Lower lobe of right lung (tissue), 2 donors: ENCODE results near the gene RASA3. TPM values are rescaled to one million over a fixed set of nuclear protein-coding genes. Genes with fewer than 3 reads are reported as not detected.
"Not testable (repeated sequence)": the region's sequence is repeated elsewhere in the genome, so short reads cannot be mapped to it uniquely, and the experiment has no call there.

Experiments
- ATAC-seq, 2 donors: fragments of 200-7000 bp; cut with Tn5 transposase; one replicate each; pipeline ENCODE4 v1.9.1; 2020 to 2022; ENCODE audit warnings: mild to moderate bottlenecking in 2 of 2, moderate library complexity in 2 of 2
- DNase-seq: peaks from one replicate; pipeline ENCODE4 v3.0.0-alpha.2; 2020
- H3K27ac ChIP-seq: fragments of 200-600 bp; one replicate; pipeline ENCODE4 v1.8.0; 2022
- H3K27me3 ChIP-seq: fragments of 200-600 bp; one replicate; pipeline ENCODE4 v1.8.0; 2022; ENCODE audit warnings: low read depth
- H3K36me3 ChIP-seq: fragments of 200-600 bp; one replicate; pipeline ENCODE4 v1.8.0; 2022; ENCODE audit warnings: mild to moderate bottlenecking
- H3K4me1 ChIP-seq: fragments of 200-600 bp; one replicate; pipeline ENCODE4 v1.8.0; 2022
- H3K4me3 ChIP-seq: fragments of 200-600 bp; one replicate; pipeline ENCODE4 v1.8.0; 2022; ENCODE audit warnings: mild to moderate bottlenecking
- H3K9me3 ChIP-seq: fragments of 200-600 bp; one replicate; pipeline ENCODE4 v1.8.0; 2022
- CTCF ChIP-seq: fragments of 200-600 bp; IDR thresholded peaks from one replicate; pipeline ENCODE4 v1.8.0; 2022; ENCODE audit warnings: antibody characterized with exemption, mild to moderate bottlenecking
- intact Hi-C: fragments of 100-400 bp; cut with DNase I; formaldehyde crosslinking; loops from one replicate; pipeline ENCODE4 v1.11.0; 2022
- total RNA-seq: library from RNA; stranded (reverse); fragmentation: NEBNext Ultra II Directional; extraction: Animal tissue kit (Norgen Biotek cat#: 25700); gene quantifications from one replicate; pipeline ENCODE4 v1.2.1, GENCODE V29; 2021
- donor health status: DM: no; HTN: yes; CAD: no; lungs with severe emphysema.

The RASA3 gene
- total RNA-seq, 1 donor from 2014 or later: 19.1 TPM

GRCh38 chr13:114134944-114135610 is 2.7 kb upstream of the RASA3 start:
- Histone ChIP-seq H3K36me3 (no peaks in the 10 kb centered on the region), H3K9me3 (no peaks in the 10 kb centered on the region), H3K27ac (no peak overlapping the region), H3K4me3 (no peak overlapping the region), H3K27me3 (no peaks in the 10 kb centered on the region), H3K4me1 (peaks cover 24% of the 10 kb centered on the region)
- no peak for DNase-seq
- intact Hi-C loops: no loop called here
- ATAC-seq: no peak
- TF ChIP-seq CTCF: no peak

- intact Hi-C loops: no loop called here
- H3K9me3 ChIP-seq: no peaks in the 10 kb centered on the region
- TF ChIP-seq CTCF: no peak
- H3K4me1 ChIP-seq: peaks cover 31% of the 10 kb centered on the region
- ATAC-seq (no peak), DNase-seq (peak; percentile 43)
- H3K4me3 ChIP-seq: no peak overlapping the region
- H3K27ac ChIP-seq: no peak overlapping the region
- H3K36me3 ChIP-seq: no peaks in the 10 kb centered on the region
- H3K27me3 ChIP-seq: no peaks in the 10 kb centered on the region
These were observed 1.9 kb upstream of the RASA3 start for GRCh38 chr13:114134111-114134943.

- H3K4me3 ChIP-seq, H3K27ac ChIP-seq, DNase-seq, H3K27me3 ChIP-seq, H3K36me3 ChIP-seq, H3K9me3 ChIP-seq, intact Hi-C loops, ATAC-seq: not testable (repeated sequence)
- H3K4me1 ChIP-seq: peaks cover 39% of the 10 kb centered on the region
These were observed 1.1 kb upstream of the RASA3 start for GRCh38 chr13:114133552-114133951.

- H3K27ac ChIP-seq, DNase-seq, H3K9me3 ChIP-seq, H3K36me3 ChIP-seq, H3K27me3 ChIP-seq, intact Hi-C loops, ATAC-seq: not testable (repeated sequence)
- Histone ChIP-seq H3K4me1 (peaks cover 43% of the 10 kb centered on the region), H3K4me3 (peak overlapping the region; percentile 82)
These were observed 703 bp upstream of the RASA3 start for GRCh38 chr13:114133126-114133525.

GRCh38 chr13:114131583-114132418 is 622 bp downstream of the RASA3 start:
- Histone ChIP-seq H3K36me3 (no peaks in the 10 kb centered on the region), H3K27me3 (no peaks in the 10 kb centered on the region), H3K4me1 (peaks cover 57% of the 10 kb centered on the region), H3K27ac (peak overlapping the region; percentile 86), H3K9me3 (no peaks in the 10 kb centered on the region), H3K4me3 (peak overlapping the region; percentile 82)
- no peak for TF ChIP-seq CTCF
- ATAC-seq (peak; percentile 20 to 35), DNase-seq (peak; percentile 62)
- intact Hi-C loops: no loop called here

- intact Hi-C loops: no loop called here
- DNase-seq: peak; percentile 57
- peaks cover 60% of the 10 kb centered on the region for H3K4me1 ChIP-seq
These were observed 1.4 kb downstream of the RASA3 start for GRCh38 chr13:114130837-114131582.

More at GRCh38 chr13:114130837-114131582, 1.4 kb downstream of the RASA3 start:
- Histone ChIP-seq H3K27me3 (no peaks in the 10 kb centered on the region), H3K9me3 (no peaks in the 10 kb centered on the region), H3K36me3 (no peaks in the 10 kb centered on the region), H3K4me3 (peak overlapping the region; percentile 82), H3K27ac (peak overlapping the region; percentile 86)
- no peak for TF ChIP-seq CTCF
- ATAC-seq: peak; percentile 37 to 42
